ENCODE results near the gene KIFC1. TPM values are rescaled to one million over a fixed set of nuclear protein-coding genes. Genes with fewer than 3 reads are reported as not detected.
"Not testable (repeated sequence)": the region's sequence is repeated elsewhere in the genome, so short reads cannot be mapped to it uniquely, and the experiment has no call there.

KIFC1 gene
- polyA plus RNA-seq, 3 donors from 2014 or later = 2.2 to 3.7 TPM; not detected in 1

DNA sequence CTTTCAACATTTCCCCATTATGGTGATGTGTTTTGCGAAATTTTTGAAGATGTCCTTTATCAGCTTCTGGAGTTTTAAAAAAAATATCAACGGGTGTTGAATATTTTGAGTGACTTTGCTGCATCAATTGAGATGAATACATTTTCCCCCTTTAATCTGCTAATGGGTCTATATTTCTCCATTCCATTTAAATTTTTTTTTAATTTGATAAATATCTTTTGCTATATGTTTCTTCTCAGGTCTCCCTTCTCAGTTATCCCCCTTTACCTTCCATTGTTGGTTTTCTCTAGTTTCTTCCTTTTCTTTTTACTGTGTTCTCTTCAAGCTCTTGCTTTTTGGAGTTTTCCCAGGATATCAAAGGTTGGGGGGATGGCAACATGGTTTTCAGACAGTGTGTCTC, 1.4 kb upstream of the KIFC1 start:
- no peak for DNase-seq
- Mint-ChIP-seq H3K4me1 (peaks cover 28 to 30% of the 10 kb centered on the region in 2 donors), H3K4me3 (no peak overlapping the region), H3K9me3 (no peaks in the 10 kb centered on the region), H3K27ac (peak overlapping the region; percentile 94 to 99 (median 96)), H3K36me3 (no peaks in the 10 kb centered on the region), H3K27me3 (ENCODE audit: low read depth in 3 of 3) (peaks cover 7 to 8% (median 8%) of the 10 kb centered on the region in 3 donors)

DNA sequence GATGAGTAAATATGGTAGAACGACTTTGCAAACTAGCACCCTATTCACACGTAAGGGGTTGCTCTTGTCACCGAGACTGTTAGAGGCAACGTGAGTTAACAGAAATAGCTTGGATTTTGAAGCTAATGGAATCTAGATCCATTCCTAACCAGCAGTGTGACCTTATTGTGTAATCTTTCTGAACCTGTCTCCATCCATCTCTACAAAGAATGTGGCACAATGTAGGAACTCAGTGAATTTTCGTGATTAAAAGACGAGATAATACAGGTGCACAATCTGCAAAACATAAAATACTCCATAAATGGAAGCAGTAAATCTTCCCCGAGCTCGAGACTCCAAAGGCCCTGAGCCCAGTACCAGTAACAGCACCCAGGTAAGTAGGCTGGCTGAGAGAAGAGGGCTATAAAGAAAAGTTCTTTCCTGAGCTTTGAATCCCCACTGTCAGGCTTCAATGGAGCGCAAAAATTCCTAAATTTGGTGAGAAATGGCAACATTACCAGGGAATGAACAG, 801 bp upstream of the KIFC1 start:
- Mint-ChIP-seq H3K27me3 (ENCODE audit: low read depth in 3 of 3) (peaks cover 7 to 8% (median 8%) of the 10 kb centered on the region in 3 donors), H3K4me1 (peaks cover 28 to 30% of the 10 kb centered on the region in 2 donors), H3K9me3 (no peaks in the 10 kb centered on the region), H3K4me3 (peak overlapping the region; percentile 50 to 89 (median 88)), H3K36me3 (no peaks in the 10 kb centered on the region), H3K27ac (peak overlapping the region; percentile 94 to 99 (median 96))
- DNase-seq = no peak

DNA sequence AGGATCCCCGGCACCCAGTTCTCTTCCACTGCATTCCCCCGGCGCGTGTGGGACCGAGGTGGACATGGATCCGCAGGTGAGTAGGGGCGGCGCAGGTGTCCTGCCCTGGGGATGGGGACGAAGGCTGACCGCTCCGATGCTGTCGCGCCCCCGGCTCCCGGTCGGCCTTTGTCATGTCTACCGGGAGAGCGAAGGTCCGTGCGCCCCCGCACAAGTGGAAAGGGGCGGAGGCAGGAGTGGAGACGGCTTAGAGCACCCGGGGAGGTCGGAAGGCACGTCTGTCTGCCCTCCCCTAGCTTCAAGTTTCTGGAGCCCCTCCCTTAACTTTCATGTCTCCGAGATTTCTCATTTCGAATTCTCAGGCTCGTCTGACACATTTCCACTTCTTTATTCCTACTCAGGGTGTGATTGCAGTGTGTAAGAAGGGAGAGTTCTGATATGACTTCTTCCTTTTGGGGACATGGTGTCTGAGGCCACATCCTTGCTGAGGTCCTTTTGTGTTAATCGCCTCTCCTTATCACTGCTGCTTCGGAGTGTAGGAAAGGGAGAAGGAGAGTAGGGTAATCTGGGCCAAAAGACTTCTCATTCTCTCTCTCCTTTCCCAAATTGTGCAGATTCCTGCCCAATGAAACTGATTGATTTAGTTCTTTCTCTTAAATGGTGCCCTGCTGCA, 435 bp downstream of the KIFC1 start:
- H3K27me3 Mint-ChIP-seq (ENCODE audit: low read depth in 3 of 3) = peaks cover 7 to 8% (median 8%) of the 10 kb centered on the region in 3 donors
- peak; percentile 27 to 45 (median 29) for DNase-seq
- H3K4me3 Mint-ChIP-seq = peak overlapping the region; percentile 84 to 89 (median 88)
- no peaks in the 10 kb centered on the region for H3K36me3 Mint-ChIP-seq
- no peaks in the 10 kb centered on the region for H3K9me3 Mint-ChIP-seq
- H3K27ac Mint-ChIP-seq = peak overlapping the region; percentile 94 to 99 (median 96)
- H3K4me1 Mint-ChIP-seq = peaks cover 28 to 30% of the 10 kb centered on the region in 2 donors

DNA sequence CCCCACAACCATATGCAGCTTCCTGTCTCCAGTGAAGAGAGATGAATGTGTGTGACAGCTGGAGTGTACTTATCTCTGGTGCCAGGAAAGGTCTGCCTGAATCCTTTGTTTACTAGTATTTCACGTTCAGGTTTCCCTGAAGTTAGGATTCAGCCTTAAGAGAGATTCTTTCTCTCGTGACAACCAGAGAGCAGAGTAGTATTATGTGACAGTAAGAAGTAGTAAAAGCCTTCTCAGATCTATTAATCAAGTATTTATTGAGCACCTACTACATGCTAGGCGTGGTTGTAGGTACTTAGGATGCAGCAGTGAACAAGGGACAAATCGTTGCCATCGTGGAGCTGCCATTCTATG, 949 bp downstream of the KIFC1 start:
- Mint-ChIP-seq H3K9me3 (no peaks in the 10 kb centered on the region), H3K4me3 (peak overlapping the region; percentile 84 to 89 (median 88)), H3K36me3 (no peaks in the 10 kb centered on the region), H3K27ac (peak overlapping the region; percentile 94 to 99 (median 96)), H3K4me1 (peaks cover 28 to 30% of the 10 kb centered on the region in 2 donors), H3K27me3 (ENCODE audit: low read depth in 3 of 3) (peaks cover 7 to 8% (median 8%) of the 10 kb centered on the region in 3 donors)
- no peak for DNase-seq

DNA sequence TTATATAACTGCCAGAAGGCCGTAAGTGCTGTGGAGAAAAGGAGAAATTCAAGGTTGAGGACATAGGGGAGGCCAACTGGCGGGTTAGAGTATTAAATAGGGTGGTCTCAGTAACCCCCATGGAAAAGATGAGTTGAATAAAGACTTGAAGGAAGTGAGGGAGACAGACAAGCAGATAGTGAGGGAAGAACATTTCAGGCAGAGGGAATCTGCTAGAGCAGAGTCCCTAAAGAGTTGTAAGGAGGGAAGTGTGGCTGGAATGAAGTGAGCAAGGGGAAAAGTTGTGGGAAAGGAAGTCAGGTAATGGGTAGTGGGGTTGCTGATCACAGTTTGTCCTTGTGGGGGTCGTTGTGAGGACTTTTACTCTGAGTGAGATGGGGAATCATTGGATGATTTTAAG, 1.4 kb downstream of the KIFC1 start:
- peaks cover 28 to 30% of the 10 kb centered on the region in 2 donors for H3K4me1 Mint-ChIP-seq
- H3K27ac Mint-ChIP-seq = peak overlapping the region in 5 of 6 donors; percentile 17 to 98 (median 96)
- peaks cover 7 to 8% (median 8%) of the 10 kb centered on the region in 3 donors for H3K27me3 Mint-ChIP-seq (ENCODE audit: low read depth in 3 of 3)
- H3K4me3 Mint-ChIP-seq = peak overlapping the region; percentile 9 to 89 (median 84)
- DNase-seq = no peak
- H3K36me3 Mint-ChIP-seq = no peaks in the 10 kb centered on the region
- no peaks in the 10 kb centered on the region for H3K9me3 Mint-ChIP-seq

DNA sequence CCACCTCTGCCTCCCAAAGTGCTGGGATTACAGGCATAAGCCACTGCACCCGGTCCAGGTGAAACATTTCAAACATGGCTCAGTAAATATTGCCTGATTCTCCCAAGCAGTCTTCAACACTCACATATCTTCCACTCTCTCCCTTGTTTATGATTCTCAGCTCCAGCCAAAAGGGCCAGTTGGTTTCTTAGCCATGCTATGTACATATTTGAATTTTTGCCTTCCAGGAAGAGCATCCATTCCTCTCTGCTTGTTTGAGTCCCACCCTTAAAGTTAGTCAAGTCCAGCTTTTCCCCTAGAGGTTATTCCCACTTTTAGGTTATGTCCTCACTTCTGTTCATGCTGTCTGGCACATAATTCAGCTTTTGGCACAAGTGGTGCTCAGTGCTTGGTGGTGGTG, 5.9 kb downstream of the KIFC1 start:
- Mint-ChIP-seq H3K27me3 (ENCODE audit: low read depth in 3 of 3) (peaks cover 0 to 4% (median 0%) of the 10 kb centered on the region in 3 donors), H3K36me3 (no peaks in the 10 kb centered on the region), H3K4me3 (no peak overlapping the region), H3K4me1 (peaks cover 6% of the 10 kb centered on the region in 2 donors), H3K9me3 (no peaks in the 10 kb centered on the region), H3K27ac (peak overlapping the region in 3 of 6 donors; percentile 3 to 44 (median 6))
- DNase-seq = no peak

DNA sequence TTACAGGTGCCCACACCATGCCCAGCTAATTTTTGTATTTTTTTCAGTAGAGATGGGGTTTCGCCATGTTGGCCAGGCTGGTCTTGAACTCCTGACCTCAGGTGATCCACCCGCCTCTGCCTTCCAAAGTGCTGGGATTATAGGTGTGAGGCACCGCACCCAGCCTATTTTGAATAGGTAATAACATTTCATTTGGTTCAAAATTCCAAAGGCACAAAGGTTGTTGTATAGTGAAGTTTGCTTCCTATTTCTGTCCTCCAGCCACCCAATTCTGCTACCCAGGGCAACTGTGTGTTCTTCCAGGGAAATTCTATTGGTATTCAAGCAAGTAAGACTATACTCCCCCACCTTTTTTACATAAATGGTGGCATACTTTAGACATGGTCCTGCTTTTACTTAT, 7.0 kb downstream of the KIFC1 start:
- not testable (repeated sequence) for DNase-seq; H3K36me3 Mint-ChIP-seq; H3K9me3 Mint-ChIP-seq; H3K4me3 Mint-ChIP-seq; H3K4me1 Mint-ChIP-seq; H3K27me3 Mint-ChIP-seq (ENCODE audit: low read depth in 3 of 3)
- H3K27ac Mint-ChIP-seq = peak overlapping the region in 1 of 6 donors; percentile 17

DNA sequence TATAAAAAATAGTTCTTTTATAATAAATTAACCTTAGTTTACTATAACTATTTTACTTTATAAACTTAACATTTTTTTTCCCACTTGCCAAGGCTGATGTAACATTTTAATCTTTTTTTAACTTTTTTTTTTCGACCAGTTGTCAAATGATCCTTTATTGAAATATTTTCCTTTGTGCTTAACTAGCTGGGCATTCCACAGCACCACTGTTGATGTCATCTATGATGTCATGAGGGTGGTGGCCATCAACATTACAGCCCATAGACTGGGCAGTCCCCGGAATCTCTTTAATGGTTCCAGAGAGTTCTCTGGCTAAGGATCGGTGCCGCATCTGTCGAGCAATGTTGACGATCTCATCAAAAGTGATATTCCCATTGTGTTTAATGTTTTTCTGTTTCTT, 8.3 kb downstream of the KIFC1 start:
- H3K36me3 Mint-ChIP-seq; H3K9me3 Mint-ChIP-seq; H3K4me1 Mint-ChIP-seq; H3K4me3 Mint-ChIP-seq; H3K27me3 Mint-ChIP-seq (ENCODE audit: low read depth in 3 of 3); DNase-seq: not testable (repeated sequence)
- peak overlapping the region in 1 of 6 donors; percentile 23 for H3K27ac Mint-ChIP-seq

DNA sequence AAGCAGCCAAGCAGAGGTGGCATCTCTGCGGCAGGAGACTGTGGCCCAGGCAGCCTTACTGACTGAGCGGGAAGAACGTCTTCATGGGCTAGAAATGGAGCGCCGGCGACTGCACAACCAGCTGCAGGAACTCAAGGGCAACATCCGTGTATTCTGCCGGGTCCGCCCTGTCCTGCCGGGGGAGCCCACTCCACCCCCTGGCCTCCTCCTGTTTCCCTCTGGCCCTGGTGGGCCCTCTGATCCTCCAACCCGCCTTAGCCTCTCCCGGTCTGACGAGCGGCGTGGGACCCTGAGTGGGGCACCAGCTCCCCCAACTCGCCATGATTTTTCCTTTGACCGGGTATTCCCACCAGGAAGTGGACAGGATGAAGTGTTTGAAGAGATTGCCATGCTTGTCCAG, 13.3 kb downstream of the KIFC1 start:
- Mint-ChIP-seq H3K27me3 (ENCODE audit: low read depth in 3 of 3) (peaks cover 5 to 6% (median 5%) of the 10 kb centered on the region in 3 donors), H3K27ac (peak overlapping the region in 3 of 6 donors; percentile 2 to 59 (median 18)), H3K36me3 (no peaks in the 10 kb centered on the region), H3K4me1 (peaks cover 14 to 18% of the 10 kb centered on the region in 2 donors), H3K9me3 (no peaks in the 10 kb centered on the region), H3K4me3 (no peak overlapping the region)
- DNase-seq = no peak

DNA sequence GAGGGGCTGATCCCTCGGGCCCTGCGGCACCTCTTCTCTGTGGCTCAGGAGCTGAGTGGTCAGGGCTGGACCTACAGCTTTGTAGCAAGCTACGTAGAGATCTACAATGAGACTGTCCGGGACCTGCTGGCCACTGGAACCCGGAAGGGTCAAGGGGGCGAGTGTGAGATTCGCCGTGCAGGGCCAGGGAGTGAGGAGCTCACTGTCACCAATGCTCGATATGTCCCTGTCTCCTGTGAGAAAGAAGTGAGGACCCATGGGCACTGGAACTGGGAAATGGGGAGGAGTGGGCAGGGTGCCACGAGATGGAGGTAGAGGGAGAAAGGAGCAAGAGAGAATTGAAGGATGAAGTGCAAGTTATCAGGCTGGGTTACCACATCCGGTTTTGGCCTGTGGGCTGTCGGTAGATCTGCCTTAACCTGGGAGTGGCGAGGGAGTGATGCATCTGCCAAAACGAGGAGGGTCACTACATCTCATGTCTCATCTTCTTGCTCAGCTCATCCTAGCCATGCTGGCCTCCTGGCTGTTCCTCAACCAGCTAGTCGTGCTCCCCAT, 13.8 kb downstream of the KIFC1 start:
- H3K9me3 Mint-ChIP-seq = no peaks in the 10 kb centered on the region
- peak overlapping the region in 5 of 6 donors; percentile 59 to 88 (median 60) for H3K27ac Mint-ChIP-seq
- peaks cover 6 to 9% (median 9%) of the 10 kb centered on the region in 3 donors for H3K27me3 Mint-ChIP-seq (ENCODE audit: low read depth in 3 of 3)
- peak in 1 of 3 donors; percentile 39 for DNase-seq
- H3K4me1 Mint-ChIP-seq = peaks cover 16 to 21% of the 10 kb centered on the region in 2 donors
- peak overlapping the region in 3 of 5 donors; percentile 4 to 78 (median 63) for H3K4me3 Mint-ChIP-seq
- no peaks in the 10 kb centered on the region for H3K36me3 Mint-ChIP-seq

DNA sequence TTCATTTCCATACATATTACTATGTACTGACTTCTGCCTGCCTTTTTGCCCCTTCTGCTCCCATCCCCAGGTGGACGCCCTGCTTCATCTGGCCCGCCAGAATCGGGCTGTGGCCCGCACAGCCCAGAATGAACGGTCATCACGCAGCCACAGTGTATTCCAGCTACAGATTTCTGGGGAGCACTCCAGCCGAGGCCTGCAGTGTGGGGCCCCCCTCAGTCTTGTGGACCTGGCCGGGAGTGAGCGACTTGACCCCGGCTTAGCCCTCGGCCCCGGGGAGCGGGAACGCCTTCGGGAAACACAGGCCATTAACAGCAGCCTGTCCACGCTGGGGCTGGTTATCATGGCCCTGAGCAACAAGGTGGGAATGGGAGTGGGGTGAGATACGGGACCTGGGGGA, 14.5 kb downstream of the KIFC1 start:
- peaks cover 16 to 21% of the 10 kb centered on the region in 2 donors for H3K4me1 Mint-ChIP-seq
- H3K9me3 Mint-ChIP-seq = no peaks in the 10 kb centered on the region
- peak overlapping the region in 3 of 6 donors; percentile 59 to 88 (median 82) for H3K27ac Mint-ChIP-seq
- H3K4me3 Mint-ChIP-seq = no peak overlapping the region
- H3K36me3 Mint-ChIP-seq = no peaks in the 10 kb centered on the region
- peaks cover 8 to 12% (median 9%) of the 10 kb centered on the region in 3 donors for H3K27me3 Mint-ChIP-seq (ENCODE audit: low read depth in 3 of 3)
- no peak for DNase-seq

DNA sequence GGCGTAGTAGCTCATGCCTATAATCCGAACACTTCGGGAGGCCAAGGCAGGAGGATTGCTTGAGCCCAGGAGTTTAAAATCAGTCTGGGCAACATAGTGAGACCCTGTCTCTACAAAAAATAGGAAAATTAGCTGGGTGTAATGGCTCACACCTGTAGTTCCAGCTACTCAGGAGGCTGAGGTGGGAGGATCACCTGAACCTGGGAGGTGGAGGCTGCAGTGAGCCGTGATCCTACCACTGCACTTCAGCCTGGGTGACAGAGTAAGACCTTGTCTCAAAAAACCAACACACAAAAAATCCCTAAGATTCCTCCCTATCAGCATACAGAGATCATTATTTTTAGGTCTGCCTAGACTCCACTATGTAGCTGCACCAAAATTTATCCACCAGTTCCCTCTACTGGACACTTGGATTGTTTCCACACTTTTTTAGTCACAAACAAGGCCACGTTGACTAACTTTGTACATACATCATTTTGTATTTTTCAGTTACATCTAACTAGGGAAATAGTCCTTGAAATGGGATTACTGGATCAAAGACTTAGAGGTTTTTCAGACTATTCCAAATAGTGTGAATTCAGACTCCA, 15.6 kb downstream of the KIFC1 start:
- Mint-ChIP-seq H3K4me3 (no peak overlapping the region), H3K27ac (peak overlapping the region in 5 of 6 donors; percentile 23 to 99 (median 66)), H3K9me3 (no peaks in the 10 kb centered on the region), H3K36me3 (no peaks in the 10 kb centered on the region), H3K4me1 (peaks cover 23 to 30% of the 10 kb centered on the region in 2 donors), H3K27me3 (ENCODE audit: low read depth in 3 of 3) (peaks cover 5 to 16% (median 12%) of the 10 kb centered on the region in 3 donors)
- no peak for DNase-seq

DNA sequence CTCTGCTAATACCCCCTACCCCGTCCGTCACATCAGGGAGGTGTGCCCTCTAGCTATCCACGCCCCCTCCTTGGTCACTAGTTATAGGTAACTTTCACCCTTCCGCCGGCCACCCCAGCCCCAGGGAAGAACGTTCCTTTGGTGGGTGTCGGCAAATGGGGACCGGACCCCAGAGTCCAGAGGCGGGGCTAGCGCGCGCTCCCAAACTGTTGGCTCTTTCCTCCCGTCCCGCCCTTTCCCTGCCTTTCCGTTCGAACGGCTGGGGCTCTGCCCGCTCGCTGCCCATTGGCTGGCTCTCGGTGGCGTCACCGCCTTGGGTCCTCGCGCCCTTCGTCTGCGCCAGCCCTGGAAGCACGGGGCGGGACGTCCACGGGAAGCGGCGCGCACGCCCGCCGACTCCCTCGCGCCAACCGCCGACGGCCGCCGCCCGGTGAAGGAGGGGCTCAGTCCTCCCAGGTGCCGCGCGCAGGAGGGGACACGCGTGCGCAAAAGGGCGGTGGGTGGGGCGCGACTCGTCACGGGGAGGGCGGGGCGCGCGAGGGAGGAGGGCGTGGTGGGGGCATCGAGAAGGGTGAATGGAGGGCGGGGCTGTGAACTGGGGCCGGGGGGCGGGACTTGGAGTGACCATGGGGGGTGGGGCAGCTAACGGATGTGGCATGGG, 18.6 kb downstream of the KIFC1 start:
- peak overlapping the region; percentile 97 to 99 (median 98) for H3K27ac Mint-ChIP-seq
- no peaks in the 10 kb centered on the region for H3K9me3 Mint-ChIP-seq
- H3K4me3 Mint-ChIP-seq = peak overlapping the region; percentile 85 to 95 (median 91)
- H3K36me3 Mint-ChIP-seq = peaks cover 0 to 20% (median 3%) of the 10 kb centered on the region in 3 donors
- peaks cover 7 to 22% (median 12%) of the 10 kb centered on the region in 3 donors for H3K27me3 Mint-ChIP-seq (ENCODE audit: low read depth in 3 of 3)
- peaks cover 43 to 53% of the 10 kb centered on the region in 2 donors for H3K4me1 Mint-ChIP-seq
- peak; percentile 98 to 99 (median 98) for DNase-seq
